Activated effector memory CD4-positive, alpha-beta T cell treated with Interleukin-2 at 50 U/mL for 16 hours (primary cell): ENCODE measurements around the gene HOXD1.

ENCODE experiments used
- DNase-seq: peaks from one replicate; pipeline ENCODE4 v3.0.0-alpha.2; 2020

HOXD1 gene

DNA sequence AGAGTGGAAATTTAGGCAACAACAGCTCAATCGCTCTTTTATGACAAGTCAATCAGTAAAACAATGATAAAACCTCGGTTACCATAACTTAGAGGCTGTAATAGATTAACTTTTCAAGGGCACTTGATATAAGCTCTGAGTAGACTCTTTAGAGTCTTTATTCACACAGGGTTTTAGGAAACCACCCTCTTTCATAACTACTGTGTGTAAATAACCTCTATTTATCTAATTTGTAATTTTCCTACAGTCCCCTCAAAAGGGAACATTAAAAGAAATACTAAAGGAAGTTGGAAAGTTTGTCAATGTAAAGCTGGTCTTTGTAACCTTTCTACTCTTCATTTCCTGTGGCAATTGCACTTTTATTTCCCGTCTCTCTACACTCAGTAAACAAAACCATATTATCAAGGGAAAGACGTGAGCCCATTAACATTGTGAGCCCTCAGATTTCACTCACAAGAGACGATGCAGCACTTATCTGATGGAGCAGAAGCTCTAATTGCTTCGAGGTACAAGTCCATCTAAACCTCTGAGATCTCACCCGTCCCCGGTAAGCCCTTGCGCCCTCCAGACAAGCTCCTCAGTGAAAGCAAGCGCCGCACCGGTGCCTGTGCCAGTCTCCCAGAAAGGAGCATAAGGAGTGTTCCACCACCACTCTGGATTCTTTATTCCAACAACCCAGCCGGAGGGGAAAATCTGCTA lies 1.1 kb upstream of the HOXD1 start:
- DNase-seq = no peak

- DNase-seq = no peak
Observed at GRCh38 chr2:176188774-176189680, 559 bp downstream of the HOXD1 start.

DNA sequence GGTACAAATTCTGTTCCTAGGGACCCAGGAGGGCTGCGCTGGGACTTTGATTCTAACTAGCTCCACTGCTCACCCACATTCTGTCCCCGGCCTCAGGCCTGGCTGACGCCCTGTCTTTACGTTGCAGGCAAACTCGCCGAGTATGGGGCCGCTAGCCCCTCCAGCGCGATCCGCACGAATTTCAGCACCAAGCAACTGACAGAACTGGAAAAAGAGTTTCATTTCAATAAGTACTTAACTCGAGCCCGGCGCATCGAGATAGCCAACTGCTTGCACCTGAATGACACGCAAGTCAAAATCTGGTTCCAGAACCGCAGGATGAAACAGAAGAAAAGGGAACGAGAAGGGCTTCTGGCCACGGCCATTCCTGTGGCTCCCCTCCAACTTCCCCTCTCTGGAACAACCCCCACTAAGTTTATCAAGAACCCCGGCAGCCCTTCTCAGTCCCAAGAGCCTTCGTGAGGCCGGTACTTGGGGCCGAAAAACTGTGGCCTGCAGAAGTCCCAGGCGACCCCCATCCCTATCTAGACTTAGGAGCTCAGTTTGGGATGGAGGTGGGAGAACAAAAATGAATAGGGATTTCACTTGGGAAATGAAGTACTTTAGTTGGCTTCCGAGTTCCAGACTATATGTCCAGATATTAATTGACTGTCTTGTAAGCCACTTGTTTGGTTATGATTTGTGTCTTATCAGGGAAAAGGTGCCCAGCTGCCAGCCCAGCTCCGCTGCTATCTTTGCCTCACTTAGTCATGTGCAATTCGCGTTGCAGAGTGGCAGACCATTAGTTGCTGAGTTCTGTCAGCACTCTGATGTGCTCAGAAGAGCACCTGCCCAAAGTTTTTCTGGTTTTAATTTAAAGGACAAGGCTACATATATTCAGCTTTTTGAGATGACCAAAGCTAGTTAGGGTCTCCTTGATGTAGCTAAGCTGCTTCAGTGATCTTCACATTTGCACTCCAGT lies 1.5 kb downstream of the HOXD1 start:
- DNase-seq = no peak

GRCh38 chr2:176192351-176192750 lies 3.9 kb downstream of the HOXD1 start:
- DNase-seq = no peak

GRCh38 chr2:176193048-176193447 lies 4.6 kb downstream of the HOXD1 start:
- no peak for DNase-seq

DNA sequence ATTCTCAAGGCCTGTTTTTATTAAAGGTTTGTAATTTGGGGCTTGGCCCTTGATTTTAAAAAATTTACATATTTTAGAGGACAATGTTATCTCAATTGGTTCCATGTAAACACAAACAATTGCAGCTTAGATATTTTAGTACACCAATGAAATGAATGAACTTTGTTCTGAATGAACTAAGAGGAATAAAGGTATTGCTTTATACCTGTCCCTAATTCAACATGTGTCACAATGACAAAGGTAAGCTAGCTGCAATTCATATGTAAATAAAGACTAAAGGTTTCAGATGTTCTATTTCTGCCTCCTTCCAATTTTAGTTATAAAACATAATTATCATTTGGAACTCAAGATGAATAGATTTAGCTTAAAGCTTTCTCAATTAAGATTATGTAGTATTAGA lies 11.4 kb downstream of the HOXD1 start:
- DNase-seq = no peak

DNA sequence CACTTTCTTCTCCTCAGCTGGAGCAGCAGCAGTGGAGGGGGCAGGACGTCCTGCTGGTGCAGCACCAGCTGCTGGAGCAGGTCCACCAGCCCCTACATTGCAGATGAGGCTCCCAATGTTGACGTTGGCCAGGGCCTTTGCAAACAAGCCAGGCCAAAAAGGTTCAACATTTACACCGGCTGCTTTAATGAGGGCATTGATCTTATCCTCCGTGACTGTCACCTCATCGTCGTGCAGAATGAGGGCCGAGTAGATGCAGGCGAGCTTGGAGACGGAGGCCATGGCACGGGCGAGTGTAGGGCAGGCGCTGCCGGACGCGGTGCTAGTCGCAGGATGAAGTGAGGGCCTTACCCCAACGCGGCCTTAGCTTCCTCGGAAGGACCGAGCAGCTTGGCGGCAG lies 12.5 kb downstream of the HOXD1 start:
- no peak for DNase-seq

- DNase-seq = no peak
Observed at GRCh38 chr2:176202491-176202890, 14.0 kb downstream of the HOXD1 start.

GRCh38 chr2:176205126-176205525 lies 16.7 kb downstream of the HOXD1 start:
- DNase-seq = no peak

- DNase-seq = no peak
Observed at GRCh38 chr2:176206136-176206535, 17.7 kb downstream of the HOXD1 start.

GRCh38 chr2:176206682-176207081 lies 18.2 kb downstream of the HOXD1 start:
- DNase-seq = no peak

DNA sequence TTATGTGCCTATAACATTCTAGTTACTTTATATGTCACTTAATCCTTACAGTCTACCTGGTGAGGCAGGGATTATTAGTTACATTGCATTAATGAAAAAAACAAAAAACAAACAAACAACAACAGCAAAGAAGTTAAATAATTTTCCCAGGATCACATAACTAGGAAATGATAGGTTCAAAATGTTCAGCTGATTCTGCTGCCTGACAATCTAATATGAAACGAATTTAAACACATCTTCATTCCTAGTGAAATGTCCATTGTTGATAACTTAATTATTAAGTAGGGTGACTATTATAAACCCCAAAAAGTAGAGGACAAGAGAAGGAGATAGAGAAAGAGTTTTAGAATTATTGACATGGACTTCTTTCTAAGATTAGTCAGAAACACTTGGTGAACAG lies 22.6 kb downstream of the HOXD1 start:
- no peak for DNase-seq

GRCh38 chr2:176212276-176212675 lies 23.8 kb downstream of the HOXD1 start:
- DNase-seq = no peak

- no peak for DNase-seq
Observed at GRCh38 chr2:176213406-176213805, 24.9 kb downstream of the HOXD1 start.

DNA sequence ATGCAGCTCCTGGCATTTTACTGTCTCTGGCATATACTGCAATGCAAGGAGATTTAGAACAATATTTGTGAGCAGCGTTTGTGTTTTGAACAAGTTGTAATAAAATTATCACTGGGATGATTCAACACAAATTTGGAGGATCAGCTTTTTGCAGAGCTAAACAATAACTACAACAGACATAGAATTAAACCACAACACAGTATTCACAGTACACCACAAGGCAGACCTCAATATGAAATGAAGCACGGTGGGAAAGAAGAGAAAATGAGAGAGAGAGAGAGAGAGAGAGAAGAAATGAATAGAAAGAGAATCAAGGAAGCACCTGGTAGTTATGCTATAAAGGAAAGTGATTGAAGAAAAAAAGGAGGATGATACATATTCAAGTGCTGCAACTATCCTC lies 39.4 kb downstream of the HOXD1 start:
- no peak for DNase-seq

- no peak for DNase-seq
Observed at GRCh38 chr2:176234156-176234555, 45.7 kb downstream of the HOXD1 start.

DNA sequence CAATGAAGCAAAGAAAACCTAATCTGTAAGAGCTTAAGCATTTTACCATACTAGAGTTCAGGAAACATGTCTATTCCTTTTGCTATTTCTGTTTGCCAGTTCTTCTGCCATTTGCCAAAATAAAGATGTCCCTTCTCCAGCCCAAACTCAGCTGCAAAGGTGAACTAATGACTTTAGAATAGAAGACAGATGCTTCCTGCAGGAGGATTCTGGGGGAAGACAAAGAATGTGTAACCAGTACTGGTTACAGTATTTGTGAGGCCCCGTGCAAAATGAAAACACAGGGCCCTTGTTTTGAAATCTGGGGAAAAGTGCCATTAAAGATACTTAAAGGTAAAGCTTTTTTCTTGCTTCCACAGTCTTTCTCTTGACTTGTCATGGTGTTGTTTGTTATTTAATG lies 46.5 kb downstream of the HOXD1 start:
- no peak for DNase-seq

DNA sequence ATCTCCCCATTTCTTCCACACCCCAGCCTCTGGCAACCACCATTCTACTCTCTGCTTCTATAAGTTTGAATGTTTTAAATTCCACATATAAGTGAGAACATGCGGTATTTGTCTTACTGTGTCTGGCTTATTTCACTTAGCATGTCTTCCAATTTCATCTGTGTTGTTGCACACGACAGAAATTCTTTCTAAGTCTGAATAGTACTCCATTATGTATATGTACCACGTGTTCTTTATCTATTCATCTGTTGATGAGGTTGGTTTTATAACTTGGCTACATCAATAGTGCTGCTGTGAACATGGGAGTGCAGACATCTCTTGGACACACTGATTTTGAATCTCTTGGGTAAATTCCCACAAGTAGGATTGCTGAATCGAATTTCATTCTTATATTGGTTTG lies 49.0 kb downstream of the HOXD1 start:
- DNase-seq = no peak

GRCh38 chr2:176239031-176239430 lies 50.6 kb downstream of the HOXD1 start:
- no peak for DNase-seq

- DNase-seq = no peak
Observed at GRCh38 chr2:176240301-176240700, 51.8 kb downstream of the HOXD1 start.
